H1 (cell line): Measurements from ENCODE around the gene KLHL17. TPM values are rescaled to one million over a fixed set of nuclear protein-coding genes. Genes with fewer than 3 reads are reported as not detected.

ENCODE experiments used
- polyA plus RNA-seq, 7 experiments: library from polyadenylated mRNA; depleted of rRNA in 3 of 7; stranded (reverse) in 5 of 7; unstranded in 2 of 7; fragments of >200 nt in 5 of 7; fragments of 200-250 nt in 2 of 7; gene quantifications; 1 replicate in 5 of 7; 2 replicates in 1 of 7; 4 replicates in 1 of 7; pipeline versions ENCODE4 v1.2.1 to v1.2.3, GENCODE V29; 2011 to 2013; ENCODE audit warnings: missing spikeins in 2 of 7, mixed read lengths in 2 of 7
- total RNA-seq: library from RNA; stranded (reverse); fragmentation: NEBNext Ultra II Directional; extraction: Animal tissue kit (Norgen Biotek cat#: 25700); gene quantifications from 2 replicates; pipeline ENCODE4 v1.2.1, GENCODE V29; 2021
- TF ChIP-seq, protein P1 (sequence below): fragments of 300-600 bp; sonication (generic); IDR thresholded peaks from 2 replicates; pipeline ENCODE4 v1.7.1; 2012; ENCODE audit warnings: low read length, moderate library complexity, mild to moderate bottlenecking, inconsistent platforms; ENCODE audit not compliant: insufficient replicate concordance
- TF ChIP-seq, protein P2 (sequence below): IDR thresholded peaks from 2 replicates; pipeline ENCODE4 v1.6.1; 2012; ENCODE audit warnings: inconsistent platforms

The KLHL17 gene
- total and polyA plus RNA-seq, 2 of the 8 experiments (the other 6 are each of a cell fraction or from before 2014, with no cell fraction given) = 32.6 to 36.1 TPM

DNA sequence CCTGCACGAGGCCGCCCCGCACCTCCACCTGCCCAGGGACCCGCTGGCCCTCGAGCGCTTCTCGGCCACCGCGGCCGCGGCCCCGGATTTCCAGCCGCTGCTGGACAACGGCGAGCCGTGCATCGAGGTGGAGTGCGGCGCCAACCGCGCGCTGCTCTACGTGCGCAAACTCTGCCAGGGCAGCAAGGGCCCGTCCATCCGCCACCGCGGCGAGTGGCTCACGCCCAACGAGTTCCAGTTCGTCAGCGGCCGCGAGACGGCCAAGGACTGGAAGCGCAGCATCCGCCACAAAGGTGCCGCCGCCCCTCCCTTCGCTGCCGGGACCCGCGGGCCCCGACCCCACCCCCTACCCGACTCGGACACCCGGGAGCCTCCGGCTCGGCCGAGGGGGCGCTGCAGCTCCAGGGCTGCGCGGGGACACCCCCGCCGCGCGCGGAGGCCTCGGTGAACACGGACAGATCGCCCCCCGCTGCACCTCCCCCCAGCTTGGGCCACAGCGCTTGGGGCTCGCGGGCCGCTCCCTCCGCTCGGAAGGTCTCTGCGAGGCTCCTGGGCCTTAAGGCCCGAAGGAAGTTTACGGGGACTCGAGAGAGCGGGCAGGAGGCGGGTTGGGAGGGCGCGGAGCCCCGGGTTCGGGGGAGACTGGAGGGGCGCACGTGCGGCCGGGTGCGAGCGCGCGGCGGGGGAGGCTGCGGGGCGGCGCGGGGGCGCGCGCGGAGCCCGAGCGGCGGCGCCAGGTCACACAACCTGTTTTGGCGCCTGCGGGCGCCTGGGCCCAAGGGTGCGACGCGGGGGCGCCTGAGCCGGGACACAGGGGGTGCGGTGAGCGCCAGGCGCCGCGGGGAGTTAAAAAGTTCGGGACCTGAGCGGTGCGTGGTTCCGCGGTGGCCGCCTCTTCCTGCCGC, 35.5 kb upstream of the KLHL17 start (continued):
- TF ChIP-seq, protein P1, sequence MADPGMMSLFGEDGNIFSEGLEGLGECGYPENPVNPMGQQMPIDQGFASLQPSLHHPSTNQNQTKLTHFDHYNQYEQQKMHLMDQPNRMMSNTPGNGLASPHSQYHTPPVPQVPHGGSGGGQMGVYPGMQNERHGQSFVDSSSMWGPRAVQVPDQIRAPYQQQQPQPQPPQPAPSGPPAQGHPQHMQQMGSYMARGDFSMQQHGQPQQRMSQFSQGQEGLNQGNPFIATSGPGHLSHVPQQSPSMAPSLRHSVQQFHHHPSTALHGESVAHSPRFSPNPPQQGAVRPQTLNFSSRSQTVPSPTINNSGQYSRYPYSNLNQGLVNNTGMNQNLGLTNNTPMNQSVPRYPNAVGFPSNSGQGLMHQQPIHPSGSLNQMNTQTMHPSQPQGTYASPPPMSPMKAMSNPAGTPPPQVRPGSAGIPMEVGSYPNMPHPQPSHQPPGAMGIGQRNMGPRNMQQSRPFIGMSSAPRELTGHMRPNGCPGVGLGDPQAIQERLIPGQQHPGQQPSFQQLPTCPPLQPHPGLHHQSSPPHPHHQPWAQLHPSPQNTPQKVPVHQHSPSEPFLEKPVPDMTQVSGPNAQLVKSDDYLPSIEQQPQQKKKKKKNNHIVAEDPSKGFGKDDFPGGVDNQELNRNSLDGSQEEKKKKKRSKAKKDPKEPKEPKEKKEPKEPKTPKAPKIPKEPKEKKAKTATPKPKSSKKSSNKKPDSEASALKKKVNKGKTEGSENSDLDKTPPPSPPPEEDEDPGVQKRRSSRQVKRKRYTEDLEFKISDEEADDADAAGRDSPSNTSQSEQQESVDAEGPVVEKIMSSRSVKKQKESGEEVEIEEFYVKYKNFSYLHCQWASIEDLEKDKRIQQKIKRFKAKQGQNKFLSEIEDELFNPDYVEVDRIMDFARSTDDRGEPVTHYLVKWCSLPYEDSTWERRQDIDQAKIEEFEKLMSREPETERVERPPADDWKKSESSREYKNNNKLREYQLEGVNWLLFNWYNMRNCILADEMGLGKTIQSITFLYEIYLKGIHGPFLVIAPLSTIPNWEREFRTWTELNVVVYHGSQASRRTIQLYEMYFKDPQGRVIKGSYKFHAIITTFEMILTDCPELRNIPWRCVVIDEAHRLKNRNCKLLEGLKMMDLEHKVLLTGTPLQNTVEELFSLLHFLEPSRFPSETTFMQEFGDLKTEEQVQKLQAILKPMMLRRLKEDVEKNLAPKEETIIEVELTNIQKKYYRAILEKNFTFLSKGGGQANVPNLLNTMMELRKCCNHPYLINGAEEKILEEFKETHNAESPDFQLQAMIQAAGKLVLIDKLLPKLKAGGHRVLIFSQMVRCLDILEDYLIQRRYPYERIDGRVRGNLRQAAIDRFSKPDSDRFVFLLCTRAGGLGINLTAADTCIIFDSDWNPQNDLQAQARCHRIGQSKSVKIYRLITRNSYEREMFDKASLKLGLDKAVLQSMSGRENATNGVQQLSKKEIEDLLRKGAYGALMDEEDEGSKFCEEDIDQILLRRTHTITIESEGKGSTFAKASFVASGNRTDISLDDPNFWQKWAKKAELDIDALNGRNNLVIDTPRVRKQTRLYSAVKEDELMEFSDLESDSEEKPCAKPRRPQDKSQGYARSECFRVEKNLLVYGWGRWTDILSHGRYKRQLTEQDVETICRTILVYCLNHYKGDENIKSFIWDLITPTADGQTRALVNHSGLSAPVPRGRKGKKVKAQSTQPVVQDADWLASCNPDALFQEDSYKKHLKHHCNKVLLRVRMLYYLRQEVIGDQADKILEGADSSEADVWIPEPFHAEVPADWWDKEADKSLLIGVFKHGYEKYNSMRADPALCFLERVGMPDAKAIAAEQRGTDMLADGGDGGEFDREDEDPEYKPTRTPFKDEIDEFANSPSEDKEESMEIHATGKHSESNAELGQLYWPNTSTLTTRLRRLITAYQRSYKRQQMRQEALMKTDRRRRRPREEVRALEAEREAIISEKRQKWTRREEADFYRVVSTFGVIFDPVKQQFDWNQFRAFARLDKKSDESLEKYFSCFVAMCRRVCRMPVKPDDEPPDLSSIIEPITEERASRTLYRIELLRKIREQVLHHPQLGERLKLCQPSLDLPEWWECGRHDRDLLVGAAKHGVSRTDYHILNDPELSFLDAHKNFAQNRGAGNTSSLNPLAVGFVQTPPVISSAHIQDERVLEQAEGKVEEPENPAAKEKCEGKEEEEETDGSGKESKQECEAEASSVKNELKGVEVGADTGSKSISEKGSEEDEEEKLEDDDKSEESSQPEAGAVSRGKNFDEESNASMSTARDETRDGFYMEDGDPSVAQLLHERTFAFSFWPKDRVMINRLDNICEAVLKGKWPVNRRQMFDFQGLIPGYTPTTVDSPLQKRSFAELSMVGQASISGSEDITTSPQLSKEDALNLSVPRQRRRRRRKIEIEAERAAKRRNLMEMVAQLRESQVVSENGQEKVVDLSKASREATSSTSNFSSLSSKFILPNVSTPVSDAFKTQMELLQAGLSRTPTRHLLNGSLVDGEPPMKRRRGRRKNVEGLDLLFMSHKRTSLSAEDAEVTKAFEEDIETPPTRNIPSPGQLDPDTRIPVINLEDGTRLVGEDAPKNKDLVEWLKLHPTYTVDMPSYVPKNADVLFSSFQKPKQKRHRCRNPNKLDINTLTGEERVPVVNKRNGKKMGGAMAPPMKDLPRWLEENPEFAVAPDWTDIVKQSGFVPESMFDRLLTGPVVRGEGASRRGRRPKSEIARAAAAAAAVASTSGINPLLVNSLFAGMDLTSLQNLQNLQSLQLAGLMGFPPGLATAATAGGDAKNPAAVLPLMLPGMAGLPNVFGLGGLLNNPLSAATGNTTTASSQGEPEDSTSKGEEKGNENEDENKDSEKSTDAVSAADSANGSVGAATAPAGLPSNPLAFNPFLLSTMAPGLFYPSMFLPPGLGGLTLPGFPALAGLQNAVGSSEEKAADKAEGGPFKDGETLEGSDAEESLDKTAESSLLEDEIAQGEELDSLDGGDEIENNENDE = no peak
- TF ChIP-seq, protein P2, sequence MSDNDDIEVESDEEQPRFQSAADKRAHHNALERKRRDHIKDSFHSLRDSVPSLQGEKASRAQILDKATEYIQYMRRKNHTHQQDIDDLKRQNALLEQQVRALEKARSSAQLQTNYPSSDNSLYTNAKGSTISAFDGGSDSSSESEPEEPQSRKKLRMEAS = peak; percentile 73
